Trophoblast cell (in vitro differentiated cells and primary cell): Measurements from ENCODE around the gene CELF6. TPM values are rescaled to one million over a fixed set of nuclear protein-coding genes. Genes with fewer than 3 reads are reported as not detected.
A peak's percentile ranks its signal among the peaks of the same experiment; 100 is the strongest.

ENCODE experiments used
- DNase-seq, 2 donors: peaks; one replicate each; pipeline ENCODE4 v3.0.0-alpha.2; 2016
- H2AFZ ChIP-seq: 2 replicates; pipeline ENCODE4 v1.6.1; 2013; ENCODE audit warnings: low read length, moderate library complexity, mild to moderate bottlenecking; ENCODE audit not compliant: insufficient read depth, poor library complexity
- H2AK5ac ChIP-seq: 2 replicates; pipeline ENCODE4 v1.6.1; 2013; ENCODE audit warnings: mild to moderate bottlenecking, low read length
- H2BK120ac ChIP-seq: 2 replicates; pipeline ENCODE4 v1.6.1; 2013; ENCODE audit warnings: low read length, mild to moderate bottlenecking, moderate library complexity; ENCODE audit not compliant: insufficient read depth, poor library complexity
- H2BK12ac ChIP-seq: 2 replicates; pipeline ENCODE4 v1.6.1; 2013; ENCODE audit warnings: mild to moderate bottlenecking, low read length, moderate library complexity
- H2BK5ac ChIP-seq: 2 replicates; pipeline ENCODE4 v1.6.1; 2013; ENCODE audit warnings: low read length, low read depth, moderate library complexity, mild to moderate bottlenecking; ENCODE audit not compliant: poor library complexity
- H3K14ac ChIP-seq: 2 replicates; pipeline ENCODE4 v1.6.1; 2013; ENCODE audit warnings: mild to moderate bottlenecking, low read length
- H3K18ac ChIP-seq: 2 replicates; pipeline ENCODE4 v1.6.1; 2013; ENCODE audit warnings: mild to moderate bottlenecking, low read length
- H3K23ac ChIP-seq: 2 replicates; pipeline ENCODE4 v1.6.1; 2013; ENCODE audit warnings: low read length
- H3K27ac ChIP-seq: 2 replicates; pipeline ENCODE4 v1.5.1; 2013; ENCODE audit warnings: low read depth, mild to moderate bottlenecking, inconsistent platforms, low read length, moderate library complexity
- H3K27me3 ChIP-seq: 2 replicates; pipeline ENCODE4 v1.6.1; 2013; ENCODE audit warnings: inconsistent platforms, mild to moderate bottlenecking, low read length, moderate library complexity; ENCODE audit not compliant: insufficient read depth
- H3K36me3 ChIP-seq, 2 experiments: 1 replicate in 1 of 2; 2 replicates in 1 of 2; pipeline ENCODE4 v1.6.1; 2013; ENCODE audit warnings: low read length in 2 of 2, mild to moderate bottlenecking in 2 of 2, moderate library complexity in 1 of 2; ENCODE audit not compliant: insufficient read depth in 2 of 2, control insufficient read depth in 1 of 2
- H3K4ac ChIP-seq: 2 replicates; pipeline ENCODE4 v1.6.1; 2013; ENCODE audit warnings: low read depth, mild to moderate bottlenecking, low read length, moderate library complexity
- H3K4me1 ChIP-seq, 2 experiments: 1 replicate in 1 of 2; 2 replicates in 1 of 2; pipeline ENCODE4 v1.6.1; 2013; ENCODE audit warnings: low read length in 2 of 2, mild to moderate bottlenecking in 2 of 2, moderate library complexity in 1 of 2; ENCODE audit not compliant: insufficient read depth in 2 of 2, control insufficient read depth in 1 of 2
- H3K4me2 ChIP-seq: 2 replicates; pipeline ENCODE4 v1.6.1; 2013; ENCODE audit warnings: inconsistent platforms, mild to moderate bottlenecking, low read length, moderate library complexity
- H3K4me3 ChIP-seq: 2 replicates; pipeline ENCODE4 v1.5.1; 2013; ENCODE audit warnings: mild to moderate bottlenecking, low read depth, low read length, inconsistent platforms
- H3K79me1 ChIP-seq: one replicate; pipeline ENCODE4 v1.6.1; 2013; ENCODE audit warnings: low read length
- H3K79me2 ChIP-seq: 2 replicates; pipeline ENCODE4 v1.6.1; 2013; ENCODE audit warnings: low read length, mild to moderate bottlenecking; ENCODE audit not compliant: control insufficient read depth, insufficient read depth, poor library complexity
- H3K9ac ChIP-seq: 2 replicates; pipeline ENCODE4 v1.6.1; 2013; ENCODE audit warnings: mild to moderate bottlenecking, low read length
- H3K9me3 ChIP-seq: 2 replicates; pipeline ENCODE4 v1.6.1; 2013; ENCODE audit warnings: low read depth, mild to moderate bottlenecking, control low read depth, inconsistent platforms, low read length; ENCODE audit not compliant: insufficient read depth
- H4K12ac ChIP-seq: 2 replicates; pipeline ENCODE4 v1.6.1; 2013; ENCODE audit warnings: low read depth, mild to moderate bottlenecking, low read length, moderate library complexity
- H4K8ac ChIP-seq: 2 replicates; pipeline ENCODE4 v1.6.1; 2013; ENCODE audit warnings: low read depth, mild to moderate bottlenecking, low read length, moderate library complexity
- H4K91ac ChIP-seq: one replicate; pipeline ENCODE4 v1.6.1; 2013; ENCODE audit warnings: low read depth, mild to moderate bottlenecking, low read length, moderate library complexity
- WGBS: extraction: QIAGEN DNeasy Blood & Tissue Kit; methylation state at CpG from one replicate; pipeline ENCODE4 v1.1.7; 2013; ENCODE audit warnings: missing lambda C conversion rate; ENCODE audit not compliant: insufficient read length, insufficient coverage; ENCODE audit errors: extremely low coverage; 5-methylcytosine and 5-hydroxymethylcytosine counted together
- polyA plus RNA-seq: library from polyadenylated mRNA; stranded (reverse); fragments of 200-250 nt; gene quantifications from 2 replicates; pipeline ENCODE4 v1.2.3, GENCODE V29; 2013

Gene CELF6
- 0.15 and 0.29 TPM in 2 replicates for polyA plus RNA-seq

GRCh38 chr15:72319985-72320671 lies at the start of gene CELF6:
CELF6 (minus strand) TSS chr15:72320157; CDS start chr15:72319874, 283 bp downstream.
- Histone ChIP-seq H3K4ac (no peak within 1 kb of the TSS), H2AK5ac (no peak within 1 kb of the TSS), H3K4me2 (peak within 1 kb of the TSS; percentile 73), H3K27ac (no peak within 1 kb of the TSS), H3K27me3 (no peaks in the 10 kb centered on the region), H3K9ac (no peak within 1 kb of the TSS), H3K36me3 (no peaks in the 10 kb centered on the region), H3K79me1 (no peaks in the 10 kb centered on the region), H2AFZ (peak within 1 kb of the TSS; percentile 42), H4K8ac (no peak within 1 kb of the TSS), H2BK5ac (no peak within 1 kb of the TSS), H3K23ac (no peak within 1 kb of the TSS), H3K4me1 (peaks cover 7 to 8% of the 10 kb centered on the region in 2 experiments), H3K14ac (no peak within 1 kb of the TSS), H2BK12ac (no peak within 1 kb of the TSS), H3K9me3 (peaks cover 3% of the 10 kb centered on the region), H3K18ac (no peak within 1 kb of the TSS), H2BK120ac (no peak within 1 kb of the TSS), H4K12ac (no peak within 1 kb of the TSS), H3K4me3 (peak within 1 kb of the TSS; percentile 67), H4K91ac (no peak within 1 kb of the TSS), H3K79me2 (no peaks in the 10 kb centered on the region)
- no CpG with 5 or more reads among the region's 58 CpGs for WGBS
- DNase-seq, result peak; percentile 47 to 72

DNA sequence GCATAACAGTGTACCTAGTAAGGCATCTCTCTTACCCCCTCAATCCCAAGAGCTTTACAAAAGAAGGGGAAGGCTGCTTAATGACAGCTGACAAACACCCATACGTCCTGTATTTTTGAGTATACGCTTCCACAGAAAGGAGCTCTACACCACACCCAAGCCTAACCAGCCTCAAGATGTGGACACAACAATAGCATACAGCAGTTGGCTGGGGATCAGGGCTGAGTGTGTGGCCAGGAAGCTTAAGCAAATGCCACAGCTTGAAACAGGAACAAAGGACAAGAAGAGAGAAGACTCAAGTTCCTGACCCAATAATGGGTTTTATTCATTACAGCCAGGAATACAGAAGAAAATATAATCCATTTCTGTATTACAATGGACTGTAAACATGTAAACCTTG lies 48.9 kb upstream of the CELF6 start:
- H3K79me1 ChIP-seq, result no peaks in the 10 kb centered on the region
- no peaks in the 10 kb centered on the region for H3K4me1 ChIP-seq
- no peak overlapping the region for H3K23ac ChIP-seq
- DNase-seq, result no peak
- no peaks in the 10 kb centered on the region for H3K79me2 ChIP-seq
- H3K36me3 ChIP-seq, result peaks cover 3 to 4% of the 10 kb centered on the region in 2 experiments
- no peak overlapping the region for H2BK5ac ChIP-seq
- no peak overlapping the region for H2BK120ac ChIP-seq
- no peak overlapping the region for H3K14ac ChIP-seq
- no peak overlapping the region for H3K27ac ChIP-seq
- H3K18ac ChIP-seq, result peak overlapping the region; percentile 67
- H3K9me3 ChIP-seq, result no peaks in the 10 kb centered on the region
- H2AFZ ChIP-seq, result no peak overlapping the region
- H4K12ac ChIP-seq, result no peak overlapping the region
- no peak overlapping the region for H4K91ac ChIP-seq
- H3K9ac ChIP-seq, result no peak overlapping the region
- no peak overlapping the region for H2BK12ac ChIP-seq
- H2AK5ac ChIP-seq, result no peak overlapping the region
- WGBS, result no CpG with 5 or more reads among the region's 2 CpGs
- H3K4me2 ChIP-seq, result no peak overlapping the region
- H4K8ac ChIP-seq, result no peak overlapping the region
- no peak overlapping the region for H3K4me3 ChIP-seq
- peak overlapping the region; percentile 14 for H3K4ac ChIP-seq
- no peaks in the 10 kb centered on the region for H3K27me3 ChIP-seq

- no CpG with 5 or more reads among the region's 2 CpGs for WGBS
Observed at GRCh38 chr15:72368325-72368724, 48.4 kb upstream of the CELF6 start.

GRCh38 chr15:72365844-72366243 lies 45.9 kb upstream of the CELF6 start:
- no peaks in the 10 kb centered on the region for H3K27me3 ChIP-seq
- H2AFZ ChIP-seq, result no peak overlapping the region
- no peak overlapping the region for H3K14ac ChIP-seq
- no peak overlapping the region for H3K4me3 ChIP-seq
- H3K27ac ChIP-seq, result no peak overlapping the region
- no CpG with 5 or more reads among the region's 1 CpG for WGBS
- no peak overlapping the region for H2AK5ac ChIP-seq
- no peak overlapping the region for H4K8ac ChIP-seq
- no peaks in the 10 kb centered on the region for H3K79me1 ChIP-seq
- H3K18ac ChIP-seq, result no peak overlapping the region
- H3K9ac ChIP-seq, result no peak overlapping the region
- H2BK5ac ChIP-seq, result no peak overlapping the region
- H3K4me2 ChIP-seq, result no peak overlapping the region
- H2BK120ac ChIP-seq, result no peak overlapping the region
- no peaks in the 10 kb centered on the region for H3K4me1 ChIP-seq
- no peak overlapping the region for H4K12ac ChIP-seq
- H3K36me3 ChIP-seq, result peaks cover 3% of the 10 kb centered on the region in 2 experiments
- H4K91ac ChIP-seq, result no peak overlapping the region
- H3K79me2 ChIP-seq, result no peaks in the 10 kb centered on the region
- no peak for DNase-seq
- H2BK12ac ChIP-seq, result no peak overlapping the region
- no peak overlapping the region for H3K23ac ChIP-seq
- no peaks in the 10 kb centered on the region for H3K9me3 ChIP-seq
- H3K4ac ChIP-seq, result no peak overlapping the region

More at GRCh38 chr15:72368325-72368724, 48.4 kb upstream of the CELF6 start:
- Histone ChIP-seq H2BK5ac (no peak overlapping the region), H4K91ac (no peak overlapping the region), H2BK12ac (no peak overlapping the region), H3K79me1 (no peaks in the 10 kb centered on the region), H3K23ac (no peak overlapping the region), H3K14ac (no peak overlapping the region), H2AFZ (no peak overlapping the region), H3K27ac (no peak overlapping the region), H4K8ac (no peak overlapping the region), H3K9ac (no peak overlapping the region), H3K4me3 (no peak overlapping the region), H3K4ac (no peak overlapping the region), H3K4me2 (no peak overlapping the region), H3K79me2 (no peaks in the 10 kb centered on the region), H2AK5ac (no peak overlapping the region), H3K27me3 (no peaks in the 10 kb centered on the region), H4K12ac (no peak overlapping the region), H2BK120ac (no peak overlapping the region), H3K4me1 (no peaks in the 10 kb centered on the region), H3K18ac (no peak overlapping the region), H3K9me3 (no peaks in the 10 kb centered on the region), H3K36me3 (peaks cover 3 to 4% of the 10 kb centered on the region in 2 experiments)
- no peak for DNase-seq
